CD4-positive, alpha-beta T cell treated with Interleukin-6 for 4 hours (primary cell): ENCODE results near the gene AP2M1.
A peak's percentile ranks its signal among the peaks of the same experiment; 100 is the strongest.

Experiments
- DNase-seq: peaks from one replicate; pipeline ENCODE4 v3.0.0-alpha.2; 2020; ENCODE audit warnings: mixed read lengths

AP2M1 gene

DNA sequence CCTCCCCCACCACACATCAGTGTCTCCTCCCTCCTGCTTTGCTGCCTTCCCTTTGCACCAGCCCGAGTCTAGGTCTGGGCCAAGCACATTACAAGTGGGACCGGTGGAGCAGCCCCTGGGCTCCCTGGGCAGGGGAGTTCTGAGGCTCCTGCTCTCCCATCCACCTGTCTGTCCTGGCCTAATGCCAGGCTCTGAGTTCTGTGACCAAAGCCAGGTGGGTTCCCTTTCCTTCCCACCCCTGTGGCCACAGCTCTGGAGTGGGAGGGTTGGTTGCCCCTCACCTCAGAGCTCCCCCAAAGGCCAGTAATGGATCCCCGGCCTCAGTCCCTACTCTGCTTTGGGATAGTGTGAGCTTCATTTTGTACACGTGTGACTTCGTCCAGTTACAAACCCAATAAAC is 9.0 kb downstream of the AP2M1 start:
- no peak for DNase-seq

DNA sequence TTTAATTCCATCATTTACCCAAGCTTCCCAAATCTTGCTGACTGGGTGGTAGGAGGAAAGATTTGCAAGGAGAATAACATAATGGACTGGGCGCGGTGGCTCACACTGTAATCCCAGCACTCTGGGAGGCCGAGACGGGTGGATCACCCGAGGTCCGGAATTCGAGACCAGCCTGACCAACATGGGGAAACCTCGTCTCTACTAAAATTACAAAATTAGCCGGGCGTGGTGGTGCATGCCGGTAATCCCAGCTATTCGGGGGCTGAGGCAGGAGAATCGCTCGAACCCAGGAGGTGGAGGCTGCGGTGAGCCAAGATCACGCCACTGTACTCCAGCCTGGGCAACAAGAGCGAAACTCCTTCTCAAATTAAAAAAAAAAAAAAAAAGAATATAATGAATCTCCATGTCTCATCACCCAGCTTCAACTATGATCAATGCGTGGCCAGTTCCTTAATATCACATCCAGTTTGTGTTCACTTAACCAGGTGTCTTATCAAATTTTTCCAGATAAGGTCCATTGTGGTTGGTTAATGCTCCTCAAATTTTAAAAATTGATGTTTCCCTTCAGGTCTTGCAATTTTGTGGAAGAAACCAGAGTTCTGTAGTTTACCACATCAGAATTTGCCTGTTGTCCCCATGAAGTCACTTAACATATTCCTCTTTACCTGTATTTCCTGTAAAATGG is 10.0 kb downstream of the AP2M1 start:
- DNase-seq = no peak

DNA sequence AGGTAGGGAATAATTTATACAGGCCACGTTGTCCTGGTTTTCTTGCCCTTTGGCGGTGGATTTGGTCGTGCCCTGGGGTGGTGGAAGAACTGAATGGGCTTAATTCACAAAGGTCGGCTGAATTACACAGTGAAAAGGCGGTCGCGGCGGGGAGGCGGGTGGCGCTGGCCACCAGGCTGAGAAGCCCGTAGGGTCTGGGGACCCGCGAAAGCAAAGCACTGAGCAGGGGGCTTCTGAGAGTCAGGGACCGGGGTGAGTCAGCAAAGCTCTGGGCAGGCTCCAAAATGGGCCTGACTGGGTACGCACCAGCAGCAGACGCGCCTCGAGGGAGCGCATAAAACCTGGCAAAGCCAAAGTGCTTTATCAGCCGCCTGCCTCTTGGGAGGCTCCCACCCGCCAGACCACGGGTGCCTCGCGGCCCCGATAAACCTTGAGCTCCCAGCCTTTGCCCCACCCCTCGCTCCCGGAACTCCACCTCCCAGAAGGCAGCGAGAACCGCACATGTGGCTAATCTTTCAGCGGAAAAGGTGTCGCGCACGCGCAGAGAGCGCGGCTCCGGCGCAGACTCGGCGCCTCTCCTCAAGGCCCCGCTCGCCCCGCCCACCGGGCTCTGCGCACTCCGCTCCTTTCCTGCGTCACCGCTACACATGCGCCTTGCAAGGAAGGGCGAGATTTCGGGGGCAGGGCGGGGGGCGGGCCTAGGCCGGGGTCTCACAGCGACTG is 11.0 kb downstream of the AP2M1 start:
- peak; percentile 100 for DNase-seq

DNA sequence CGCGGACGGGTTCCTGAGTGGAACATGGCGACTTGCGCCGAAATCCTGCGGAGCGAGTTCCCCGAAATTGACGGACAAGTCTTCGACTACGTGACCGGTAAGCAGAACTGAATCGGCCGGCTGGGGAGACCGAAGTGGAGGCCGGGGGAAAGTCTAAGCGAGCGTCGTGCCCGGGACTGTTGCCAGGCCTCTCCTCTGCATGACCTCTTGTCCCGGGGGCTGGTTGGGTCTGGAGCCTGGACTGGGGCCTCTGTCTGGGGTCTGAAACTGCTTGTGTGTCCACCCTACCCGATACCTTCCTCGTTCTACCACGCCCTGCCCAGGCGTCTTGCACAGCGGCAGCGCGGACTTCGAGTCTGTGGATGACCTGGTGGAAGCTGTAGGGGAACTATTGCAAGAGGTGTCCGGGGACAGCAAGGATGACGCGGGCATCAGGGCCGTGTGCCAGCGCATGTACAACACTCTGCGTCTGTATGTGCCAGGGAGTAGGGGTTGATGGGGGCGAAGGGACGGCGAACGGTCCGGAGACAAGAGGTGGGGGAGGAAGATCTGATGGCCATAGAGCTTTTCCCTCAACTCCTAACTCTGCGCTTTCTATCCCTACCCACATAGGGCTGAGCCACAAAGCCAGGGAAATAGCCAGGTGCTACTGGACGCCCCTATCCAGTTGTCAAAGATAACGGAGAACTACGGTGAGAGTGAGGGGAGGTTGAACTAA is 11.7 kb downstream of the AP2M1 start, which contains the start of gene ABCF3:
Gene ABCF3, plus strand, starts transcription at position 16 of the 718 bp plus-strand sequence. Its CDS starts 9 bp downstream, at position 25.
- DNase-seq = no peak

DNA sequence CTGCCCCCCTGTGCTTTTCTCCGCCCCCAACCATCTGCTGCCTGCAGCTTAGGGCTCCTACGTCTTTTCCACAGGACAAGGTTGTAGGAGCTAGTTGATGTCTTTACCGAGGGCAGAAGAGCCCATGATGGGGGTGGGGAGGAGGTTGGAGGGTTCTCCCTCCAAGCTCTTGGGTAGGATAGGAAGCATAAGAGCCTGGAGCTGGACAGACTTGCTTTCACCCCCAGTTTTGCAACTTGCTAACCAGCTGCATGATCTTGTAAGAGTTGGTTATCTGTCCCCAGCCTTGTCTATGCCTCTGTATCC is 12.2 kb downstream of the AP2M1 start:
- no peak for DNase-seq

DNA sequence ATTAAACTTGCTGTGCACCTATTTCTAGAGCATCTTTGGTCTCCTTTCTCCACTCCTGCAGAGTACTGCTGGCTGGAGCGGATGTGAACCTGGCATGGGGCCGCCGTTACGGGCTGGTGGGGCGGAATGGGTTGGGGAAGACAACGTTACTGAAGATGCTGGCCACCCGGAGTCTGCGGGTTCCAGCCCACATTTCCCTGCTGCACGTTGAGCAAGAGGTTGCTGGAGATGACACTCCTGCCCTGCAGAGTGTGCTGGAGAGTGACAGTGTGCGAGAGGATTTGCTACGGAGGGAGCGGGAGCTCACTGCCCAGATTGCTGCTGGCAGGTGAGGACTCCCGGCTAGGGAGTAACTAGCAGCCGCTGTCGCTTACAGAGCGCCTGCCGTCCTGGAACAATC is 13.4 kb downstream of the AP2M1 start:
- DNase-seq = no peak

DNA sequence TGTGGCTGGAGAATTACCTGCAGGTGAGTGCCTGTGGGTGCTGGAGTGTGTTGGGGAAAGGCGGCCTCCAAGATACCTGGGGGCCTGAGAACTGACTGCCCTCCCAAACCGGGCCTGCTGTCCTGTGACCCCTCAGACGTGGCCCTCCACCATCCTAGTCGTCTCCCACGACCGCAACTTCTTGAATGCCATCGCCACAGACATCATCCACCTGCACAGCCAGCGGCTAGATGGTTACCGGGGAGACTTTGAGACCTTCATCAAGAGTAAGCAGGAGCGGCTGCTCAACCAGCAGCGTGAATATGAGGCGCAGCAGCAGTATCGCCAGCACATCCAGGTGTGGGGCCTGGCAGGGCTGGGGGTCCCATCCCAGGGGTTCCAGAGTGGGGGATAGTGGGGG is 14.8 kb downstream of the AP2M1 start:
- DNase-seq = no peak

DNA sequence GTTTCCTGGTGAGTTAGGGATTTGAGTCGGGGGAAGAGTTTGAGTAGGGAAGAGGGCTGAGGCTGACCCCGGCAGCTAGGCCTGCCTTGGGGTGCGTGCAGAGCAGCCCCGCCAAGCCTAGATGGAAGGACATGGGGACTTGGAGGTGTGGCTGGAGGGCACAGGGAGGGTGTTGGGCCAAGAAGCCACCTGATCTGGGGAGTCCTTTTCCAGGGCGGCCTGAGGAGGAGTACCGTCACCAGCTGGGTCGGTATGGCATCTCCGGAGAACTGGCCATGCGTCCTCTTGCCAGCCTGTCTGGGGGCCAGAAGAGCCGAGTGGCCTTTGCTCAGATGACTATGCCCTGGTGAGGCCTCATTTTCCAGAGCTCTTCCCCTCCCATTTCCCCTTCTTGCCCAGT is 18.2 kb downstream of the AP2M1 start:
- DNase-seq = no peak

DNA sequence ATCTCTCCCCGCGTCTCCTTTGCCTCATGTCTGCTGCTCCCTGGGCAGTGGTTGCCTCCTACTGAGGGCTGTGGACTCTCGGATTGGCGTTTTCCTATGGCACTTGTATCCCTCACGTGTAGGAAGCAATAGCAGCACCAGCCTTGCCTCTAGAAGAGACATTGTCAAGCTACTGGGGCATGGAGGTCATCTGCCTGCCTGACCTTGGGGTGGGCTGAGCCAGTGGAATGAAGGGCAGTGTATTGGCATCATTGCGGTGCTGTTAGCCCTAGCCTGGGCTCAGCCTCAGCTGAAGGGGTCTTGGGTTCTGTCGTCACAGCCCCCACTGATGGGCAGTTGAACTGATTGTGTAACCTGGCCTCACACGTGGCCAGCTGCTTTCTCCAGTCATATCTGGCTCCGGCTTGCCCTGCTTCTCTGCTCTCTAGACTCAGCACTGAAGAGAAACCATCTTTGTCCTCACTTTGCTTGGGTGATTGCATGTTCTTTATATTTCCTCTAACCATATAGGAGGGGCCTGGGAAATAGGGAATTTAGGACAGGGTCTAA is 19.4 kb downstream of the AP2M1 start:
- no peak for DNase-seq

DNA sequence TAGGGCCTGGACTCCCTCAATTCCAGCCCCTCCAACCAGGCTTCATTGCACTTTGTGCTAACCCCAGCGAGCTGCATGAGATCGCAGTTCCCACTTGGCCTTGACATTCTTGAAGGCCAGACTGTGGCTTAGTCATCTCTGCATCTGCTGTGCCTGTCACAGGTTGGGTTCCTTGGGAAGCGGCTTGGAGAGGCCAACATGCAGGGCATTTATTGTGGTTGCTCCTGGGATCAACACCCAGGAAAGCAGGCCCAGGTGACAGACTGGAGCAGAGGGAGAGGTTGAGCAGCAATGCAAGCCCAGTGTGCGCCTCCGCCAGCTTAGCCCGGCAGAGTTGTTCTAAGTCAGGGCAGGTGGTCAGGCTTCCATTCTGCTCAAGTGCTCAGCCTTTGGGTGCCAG is 21.9 kb downstream of the AP2M1 start:
- DNase-seq = no peak

DNA sequence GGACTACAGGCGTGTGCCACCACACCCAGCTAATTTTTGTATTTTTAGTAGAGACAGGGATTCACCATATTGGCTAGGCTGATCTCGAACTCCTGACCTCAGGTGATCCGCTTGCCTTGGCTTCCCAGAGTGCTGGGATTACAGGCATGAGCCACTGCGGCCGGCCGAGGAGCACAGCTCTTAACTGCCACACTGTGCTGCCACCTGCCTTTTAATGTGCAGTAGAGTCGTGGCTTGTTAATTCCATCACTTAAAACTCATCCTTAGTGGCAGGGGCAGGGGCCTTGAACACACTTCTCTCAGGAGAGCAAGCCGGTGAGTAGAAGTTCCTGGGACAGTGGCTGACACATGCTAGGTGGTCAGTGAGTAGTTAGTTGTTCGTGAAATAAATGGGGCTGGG is 23.9 kb downstream of the AP2M1 start:
- no peak for DNase-seq

DNA sequence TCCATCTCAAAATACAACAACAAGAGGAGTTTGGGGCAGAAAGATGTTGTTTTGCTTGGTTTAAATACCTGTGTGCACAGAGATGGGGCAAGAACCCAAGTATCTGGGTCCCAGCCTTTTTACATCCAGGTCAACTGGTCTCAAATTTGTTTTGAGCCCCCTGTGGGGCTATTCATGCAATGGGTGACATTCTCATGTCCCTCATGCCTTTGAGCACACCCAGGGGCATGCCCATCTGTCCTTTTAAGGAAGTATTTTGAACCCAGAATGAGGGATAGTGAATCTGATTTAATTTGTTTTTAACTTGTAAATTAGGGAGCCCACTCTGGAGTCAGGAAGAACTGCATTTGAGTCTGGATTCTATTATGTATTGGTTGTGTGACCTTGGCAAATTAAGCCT is 26.2 kb downstream of the AP2M1 start:
- DNase-seq = no peak

DNA sequence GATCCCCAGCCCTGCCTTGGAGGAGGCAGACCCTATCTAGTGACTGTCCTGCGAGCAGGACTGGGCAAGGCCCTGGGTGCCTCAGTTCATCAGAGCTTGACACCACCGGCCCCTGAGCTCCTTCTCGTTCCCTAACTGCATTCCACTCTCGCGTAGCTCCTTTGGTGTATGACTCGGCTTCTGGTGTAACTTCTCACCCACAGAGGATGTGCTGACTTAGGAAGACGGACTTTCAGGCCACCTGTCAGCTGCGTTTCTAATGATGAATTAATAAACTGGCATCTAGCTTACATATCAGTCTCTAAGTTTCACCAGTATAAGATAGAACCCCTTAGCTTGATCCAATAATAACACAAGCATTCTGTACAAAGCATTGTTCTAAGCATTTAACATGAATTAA is 28.9 kb downstream of the AP2M1 start:
- no peak for DNase-seq

DNA sequence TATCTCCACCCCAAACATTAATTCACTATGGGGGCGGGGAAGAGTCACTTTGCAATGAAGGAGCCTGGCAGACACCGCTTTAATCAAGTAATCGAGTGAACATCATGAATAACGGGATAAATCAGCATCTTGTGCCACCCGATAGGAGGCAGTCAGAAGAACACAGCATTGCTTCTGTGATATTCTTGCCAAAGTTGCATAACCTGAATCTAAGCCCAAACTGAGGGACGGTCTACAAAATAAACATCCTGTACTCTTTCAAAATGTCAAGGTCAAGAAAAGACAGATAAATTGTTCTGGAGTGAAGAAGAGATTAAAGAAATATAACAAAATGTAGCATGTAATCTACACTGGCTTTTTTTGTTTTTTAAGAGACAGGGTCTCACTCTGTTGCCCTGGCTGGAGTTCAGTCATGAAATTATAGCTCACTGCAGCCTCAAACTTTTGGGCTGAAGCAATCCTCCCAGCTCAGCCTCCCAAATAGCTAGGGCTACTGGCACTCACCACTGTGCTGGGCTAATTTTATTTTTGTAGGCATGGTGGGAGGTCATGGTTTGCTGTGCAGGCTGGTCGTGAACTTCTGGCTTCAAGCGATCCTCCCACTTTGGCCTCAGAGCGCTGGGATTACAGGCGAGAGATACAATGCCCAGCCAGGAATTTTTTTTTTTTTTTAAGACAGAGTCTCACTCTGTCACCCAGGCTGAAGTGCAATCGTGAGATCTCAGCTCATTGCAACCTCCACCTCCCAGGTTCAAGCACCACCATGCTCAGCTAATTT is 34.7 kb downstream of the AP2M1 start:
- DNase-seq = no peak

DNA sequence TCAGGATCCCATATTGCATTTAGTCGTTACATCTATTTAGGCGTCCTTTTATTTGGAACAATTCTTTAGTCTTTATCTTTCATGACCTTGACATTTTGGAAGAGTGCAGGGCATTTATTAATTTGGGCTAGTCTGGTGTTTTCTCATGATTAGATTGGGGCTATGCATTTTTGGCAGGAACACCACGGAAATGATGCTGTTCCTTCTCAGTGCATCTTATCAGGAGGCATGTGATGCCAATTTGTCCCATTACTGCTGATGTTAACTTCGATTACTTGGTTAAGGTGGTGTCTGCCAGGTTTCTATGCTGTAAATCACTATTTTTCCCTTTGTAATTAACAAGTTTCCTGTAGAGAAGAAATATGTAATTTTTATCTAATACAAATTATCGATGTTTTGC is 36.6 kb downstream of the AP2M1 start:
- DNase-seq = no peak

DNA sequence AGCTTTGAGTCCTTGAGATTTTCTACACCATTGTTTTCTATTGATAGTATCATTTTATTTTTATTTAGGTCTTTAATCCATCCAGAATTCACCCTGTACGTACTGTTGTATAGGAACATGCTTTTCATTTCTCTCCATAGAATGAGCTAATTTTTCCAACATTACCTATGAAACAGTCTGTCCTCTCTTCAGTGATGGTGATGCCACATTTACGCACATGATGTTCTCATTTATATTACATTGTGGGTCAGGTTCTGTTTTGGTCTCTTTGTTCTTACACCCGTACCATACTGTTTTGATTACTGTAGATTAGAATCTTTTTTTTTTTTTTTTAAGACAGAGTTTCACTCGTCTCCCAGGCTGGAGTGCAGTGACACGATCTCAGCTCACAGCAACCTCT is 37.1 kb downstream of the AP2M1 start:
- DNase-seq = no peak

DNA sequence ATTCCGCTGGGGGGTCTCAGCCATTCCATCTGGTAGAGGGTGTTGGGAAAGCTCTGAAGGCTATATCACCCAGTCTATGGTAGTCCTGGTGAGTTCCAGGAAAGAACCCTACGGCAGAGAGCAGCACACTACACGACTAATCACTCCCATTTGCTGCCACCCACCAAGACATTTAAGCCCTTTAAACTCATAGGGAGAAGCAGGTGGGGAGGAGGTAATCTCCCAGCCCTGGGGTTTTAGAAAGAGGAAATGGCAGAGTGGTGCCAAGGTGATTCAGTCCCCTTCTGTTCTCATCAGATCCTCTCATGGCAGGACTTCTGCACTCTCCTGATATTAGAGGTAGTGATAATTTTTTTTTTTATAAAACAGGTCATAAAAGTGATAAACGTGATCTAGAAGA is 44.2 kb downstream of the AP2M1 start:
- no peak for DNase-seq

DNA sequence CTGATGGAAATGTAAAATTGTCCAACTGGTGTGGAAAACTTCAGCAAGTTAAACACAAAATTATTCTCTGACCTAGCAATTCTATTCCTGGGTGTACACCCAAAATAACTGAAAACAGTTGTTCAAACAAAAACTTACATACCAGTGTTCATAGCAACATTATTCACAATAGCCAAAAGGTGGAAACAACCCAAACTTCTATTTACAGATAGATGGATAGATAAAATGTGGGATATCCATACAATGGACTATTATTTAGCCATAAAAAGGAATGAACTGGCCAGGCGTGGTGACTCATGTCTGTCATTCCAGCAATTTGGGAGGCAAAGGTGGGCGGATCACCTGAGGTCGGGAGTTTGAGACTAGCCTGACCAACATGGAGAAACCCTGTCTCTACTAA is 47.9 kb downstream of the AP2M1 start:
- no peak for DNase-seq

DNA sequence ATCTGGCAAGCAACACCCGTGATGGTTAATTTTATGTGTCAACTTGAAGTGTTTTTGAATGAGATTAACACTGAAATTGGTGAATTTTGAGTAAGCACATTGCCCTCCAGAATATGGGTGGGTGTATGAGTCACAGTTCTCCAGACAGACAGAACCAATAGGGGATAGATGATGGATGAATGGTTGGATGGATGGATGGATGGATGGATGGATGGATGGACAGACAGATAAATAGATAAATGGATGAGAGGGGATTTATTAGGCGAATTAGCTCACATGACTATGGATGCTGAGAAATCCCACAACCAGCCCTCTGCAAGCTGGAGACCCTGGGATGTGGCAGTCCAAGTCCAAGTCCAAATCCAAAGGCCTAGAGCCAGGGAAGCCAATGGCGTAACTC is 49.3 kb downstream of the AP2M1 start:
- DNase-seq = no peak

DNA sequence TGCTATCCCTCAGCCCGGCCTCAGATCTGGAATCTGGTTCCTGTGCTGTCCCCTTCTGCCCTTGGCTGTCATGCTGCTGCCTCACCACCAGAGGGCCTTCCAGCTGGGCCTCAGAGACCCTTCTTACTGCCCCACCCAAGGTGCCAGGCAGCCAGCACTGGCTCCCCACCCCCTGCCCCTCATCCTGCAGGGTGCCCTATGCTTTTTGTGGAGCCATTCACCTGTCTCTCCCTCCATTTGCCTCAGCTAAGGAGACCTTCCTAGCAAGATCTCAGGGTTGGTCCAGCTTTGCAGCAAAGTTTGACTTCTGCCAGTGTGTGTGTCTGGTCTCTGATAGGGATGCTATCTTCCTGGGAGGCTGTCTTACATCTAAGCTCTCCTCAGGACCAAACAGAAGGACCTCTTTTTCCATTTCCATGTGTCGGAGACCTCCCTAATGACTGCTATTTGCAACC is 52.9 kb downstream of the AP2M1 start:
- peak; percentile 65 for DNase-seq

DNA sequence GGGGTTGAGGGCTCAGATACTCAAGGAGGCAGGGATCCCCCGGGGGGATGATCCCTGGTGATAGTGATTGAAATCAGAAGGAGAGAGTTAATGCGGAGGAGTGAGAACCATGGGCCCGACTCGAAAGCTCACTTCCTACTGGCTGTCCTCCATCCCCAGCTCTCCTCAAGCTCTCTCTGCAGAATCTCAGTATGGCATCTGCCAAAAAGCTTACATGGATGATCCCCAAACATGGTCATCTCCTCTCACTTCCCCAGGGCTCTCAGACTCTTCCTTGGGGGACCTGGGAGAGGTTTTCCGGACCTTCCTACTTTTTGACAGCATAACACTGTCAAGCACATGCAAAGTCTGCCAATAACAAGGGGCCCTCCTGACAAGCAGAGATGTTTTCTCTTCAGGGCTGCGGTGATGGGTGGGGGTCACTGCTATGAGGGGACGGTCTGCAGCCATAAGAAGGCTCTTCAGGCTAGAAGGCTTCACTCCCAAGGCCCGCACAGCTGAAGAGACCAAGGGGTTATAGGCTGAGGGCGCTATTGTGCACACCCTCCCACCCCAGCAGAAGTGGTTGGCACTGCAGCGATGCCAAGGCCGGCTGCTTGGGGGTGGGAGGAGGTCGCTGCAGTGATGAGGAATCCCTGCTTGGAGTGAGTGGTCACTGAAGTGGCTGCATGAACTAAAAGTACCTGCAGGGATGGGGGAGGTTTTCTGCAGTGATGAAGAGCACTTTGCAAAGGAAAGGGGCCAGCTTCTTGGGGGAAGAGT is 53.9 kb downstream of the AP2M1 start:
- no peak for DNase-seq

DNA sequence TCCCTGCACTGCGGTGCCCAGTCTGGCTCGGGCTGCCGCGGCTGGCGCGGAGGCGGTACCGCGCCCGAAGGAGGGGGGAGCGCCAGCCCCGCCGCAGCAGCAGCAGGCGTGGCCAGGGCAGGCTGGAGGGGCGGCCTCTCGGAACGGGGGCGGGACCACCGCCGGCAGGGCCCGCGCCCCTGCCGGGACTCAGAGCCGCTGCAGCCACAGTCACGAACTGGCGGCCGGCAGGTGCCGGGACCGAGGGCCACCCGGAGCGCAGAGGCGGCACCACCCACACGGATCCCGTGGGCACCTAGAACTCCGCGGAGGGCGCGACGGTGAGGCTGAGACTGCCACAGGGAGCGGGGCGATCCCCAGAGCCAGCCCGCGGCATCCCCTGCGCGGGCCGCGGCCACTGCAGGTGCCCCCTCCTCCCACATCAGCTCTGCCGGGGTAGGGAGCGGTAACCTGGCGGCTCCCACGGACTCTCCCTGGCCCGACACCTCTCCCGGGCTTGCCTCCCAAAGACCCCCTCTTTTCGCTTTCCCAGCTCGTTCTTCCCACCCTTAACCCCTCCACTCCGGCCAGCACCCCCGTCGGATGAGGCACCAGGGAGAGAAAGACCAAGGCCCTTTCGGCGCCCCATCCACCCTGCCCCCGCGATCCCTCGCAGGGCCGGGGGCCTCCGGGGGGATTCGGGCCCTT is 54.9 kb downstream of the AP2M1 start, which contains the start of gene VWA5B2:
Gene VWA5B2, plus strand, starts transcription at position 192 of the 687 bp plus-strand sequence. CDS start 944 bp downstream, outside the sequence.
- DNase-seq = peak; percentile 80
